Suprapubic skin (tissue), 4 donors: ENCODE data around the gene PSME1. TPM values are rescaled to one million over a fixed set of nuclear protein-coding genes. Genes with fewer than 3 reads are reported as not detected.
"Not testable (repeated sequence)": the region's sequence is repeated elsewhere in the genome, so short reads cannot be mapped to it uniquely, and the experiment has no call there.

ENCODE experiments used
- DNase-seq, 2 donors: peaks; one replicate each; pipeline ENCODE4 v3.0.0-alpha.2; 2019; ENCODE audit warnings: low spot score in 2 of 2
- H3K27ac ChIP-seq: fragments of 200-600 bp; sonication (generic); one replicate; pipeline ENCODE4 v1.5.1; 2019
- H3K27me3 ChIP-seq: fragments of 200-600 bp; sonication (generic); one replicate; pipeline ENCODE4 v1.5.1; 2019
- H3K36me3 ChIP-seq: fragments of 200-600 bp; sonication (generic); one replicate; pipeline ENCODE4 v1.5.1; 2019
- H3K4me1 ChIP-seq: fragments of 200-600 bp; sonication (generic); one replicate; pipeline ENCODE4 v1.5.1; 2019
- H3K4me3 ChIP-seq: fragments of 200-600 bp; sonication (generic); one replicate; pipeline ENCODE4 v1.5.1; 2019; ENCODE audit warnings: mild to moderate bottlenecking
- H3K9me3 ChIP-seq: fragments of 200-600 bp; sonication (generic); one replicate; pipeline ENCODE4 v1.5.1; 2019
- EP300 ChIP-seq: sonication (generic); formaldehyde crosslinking; IDR thresholded peaks from one replicate; pipeline ENCODE4 v1.6.1; 2017; ENCODE audit warnings: antibody characterized with exemption
- POLR2A ChIP-seq, 2 donors: fragments of 450-650 bp; IDR thresholded peaks; one replicate each; pipeline ENCODE4 v1.6.1; 2017; ENCODE audit warnings: antibody characterized with exemption in 2 of 2, mild to moderate bottlenecking in 2 of 2, moderate library complexity in 2 of 2
- POLR2AphosphoS5 ChIP-seq, 3 donors: sonication (generic); formaldehyde crosslinking; IDR thresholded peaks; one replicate each; pipeline ENCODE4 v1.6.1; 2017; ENCODE audit warnings: antibody characterized with exemption in 3 of 3
- WGBS: methylation state at CpG from one replicate; pipeline ENCODE4 v1.1.5; 2018; 5-methylcytosine and 5-hydroxymethylcytosine counted together
- total RNA-seq, 4 donors: library from RNA; depleted of rRNA; stranded (reverse); fragments of >200 nt; gene quantifications; one replicate each; pipeline ENCODE4 v1.1.0, GENCODE V29; 2016
- TF ChIP-seq, protein P1 (sequence below), 2 donors: fragments of 200-600 bp in 1 of 2; fragments of 450-650 bp in 1 of 2; sonication (generic) in 1 of 2; IDR thresholded peaks; one replicate each; pipeline ENCODE4 v1.5.1; 2016 to 2019; ENCODE audit warnings: antibody characterized with exemption in 2 of 2, mild to moderate bottlenecking in 1 of 2, moderate library complexity in 1 of 2

PSME1 gene
- total RNA-seq, 4 donors from 2014 or later: 72.3 to 113 (median 91.1) TPM

DNA sequence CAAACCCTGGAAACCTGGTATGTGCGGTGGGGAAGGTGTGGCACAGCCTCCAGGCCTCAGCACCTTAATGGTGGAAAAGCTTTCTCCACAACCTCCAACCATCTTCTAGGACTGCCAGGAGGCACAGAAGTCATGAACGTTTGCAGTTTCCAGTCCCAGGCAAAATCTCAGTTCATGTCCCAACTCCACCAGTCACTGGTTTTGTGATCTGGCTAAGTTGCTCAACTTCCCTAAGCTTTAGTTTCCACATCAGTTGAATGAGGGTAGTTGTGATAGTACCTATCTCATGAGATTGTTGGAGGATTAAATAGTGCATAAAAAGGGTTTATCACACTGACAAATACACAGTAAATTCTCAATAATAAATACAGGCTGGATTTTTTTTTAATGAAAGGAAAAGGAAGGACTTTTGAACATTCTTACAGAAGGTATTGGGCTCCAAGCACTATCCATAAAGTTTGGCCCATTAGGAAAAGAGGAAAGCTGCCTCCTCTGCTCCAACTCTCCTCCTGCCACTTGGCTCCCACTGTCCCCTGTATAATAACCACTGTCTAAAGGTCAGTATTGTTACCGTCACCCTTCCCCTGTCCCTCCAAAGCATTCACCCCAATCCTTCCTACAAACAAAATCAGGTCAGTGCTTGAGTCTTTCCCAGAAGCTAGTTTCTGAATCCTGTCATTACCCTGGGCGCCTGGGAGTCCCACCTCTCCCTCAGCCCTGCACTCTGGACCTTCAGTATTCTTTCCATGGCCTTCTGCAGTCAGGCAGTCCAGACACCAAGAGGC lies 35.6 kb upstream of the PSME1 start:
- WGBS: 84% methylated on average over 4 of the region's 4 CpGs
- Histone ChIP-seq H3K4me1 (peaks cover 5% of the 10 kb centered on the region), H3K9me3 (no peaks in the 10 kb centered on the region), H3K36me3 (peaks cover 35% of the 10 kb centered on the region), H3K27me3 (no peaks in the 10 kb centered on the region), H3K27ac (no peak overlapping the region), H3K4me3 (no peak overlapping the region)
- no peak for DNase-seq
- TF ChIP-seq POLR2A (IDR thresholded peaks at IDR 0.05) (no peak), POLR2AphosphoS5 (IDR thresholded peaks at IDR 0.05) (no peak), EP300 (no peak)
- TF ChIP-seq, protein P1, sequence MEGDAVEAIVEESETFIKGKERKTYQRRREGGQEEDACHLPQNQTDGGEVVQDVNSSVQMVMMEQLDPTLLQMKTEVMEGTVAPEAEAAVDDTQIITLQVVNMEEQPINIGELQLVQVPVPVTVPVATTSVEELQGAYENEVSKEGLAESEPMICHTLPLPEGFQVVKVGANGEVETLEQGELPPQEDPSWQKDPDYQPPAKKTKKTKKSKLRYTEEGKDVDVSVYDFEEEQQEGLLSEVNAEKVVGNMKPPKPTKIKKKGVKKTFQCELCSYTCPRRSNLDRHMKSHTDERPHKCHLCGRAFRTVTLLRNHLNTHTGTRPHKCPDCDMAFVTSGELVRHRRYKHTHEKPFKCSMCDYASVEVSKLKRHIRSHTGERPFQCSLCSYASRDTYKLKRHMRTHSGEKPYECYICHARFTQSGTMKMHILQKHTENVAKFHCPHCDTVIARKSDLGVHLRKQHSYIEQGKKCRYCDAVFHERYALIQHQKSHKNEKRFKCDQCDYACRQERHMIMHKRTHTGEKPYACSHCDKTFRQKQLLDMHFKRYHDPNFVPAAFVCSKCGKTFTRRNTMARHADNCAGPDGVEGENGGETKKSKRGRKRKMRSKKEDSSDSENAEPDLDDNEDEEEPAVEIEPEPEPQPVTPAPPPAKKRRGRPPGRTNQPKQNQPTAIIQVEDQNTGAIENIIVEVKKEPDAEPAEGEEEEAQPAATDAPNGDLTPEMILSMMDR (IDR thresholded peaks at IDR 0.05): no peak

- no peak for DNase-seq
- H3K4me1 ChIP-seq: no peaks in the 10 kb centered on the region
- H3K36me3 ChIP-seq: peaks cover 35% of the 10 kb centered on the region
- 86% methylated on average over 3 of the region's 3 CpGs for WGBS
- H3K27me3 ChIP-seq: no peaks in the 10 kb centered on the region
- no peaks in the 10 kb centered on the region for H3K9me3 ChIP-seq
- no peak overlapping the region for H3K4me3 ChIP-seq
- TF ChIP-seq POLR2A (IDR thresholded peaks at IDR 0.05) (no peak), POLR2AphosphoS5 (IDR thresholded peaks at IDR 0.05) (no peak), EP300 (no peak)
- TF ChIP-seq, protein P1 (IDR thresholded peaks at IDR 0.05): no peak
- H3K27ac ChIP-seq: no peak overlapping the region
Measured at GRCh38 chr14:24100982-24101494, 35.0 kb upstream of the PSME1 start.

- no peak overlapping the region for H3K27ac ChIP-seq
- no peaks in the 10 kb centered on the region for H3K27me3 ChIP-seq
- DNase-seq: no peak
- WGBS: 97% methylated on average over 7 of the region's 7 CpGs
- H3K4me1 ChIP-seq: peaks cover 6% of the 10 kb centered on the region
- H3K4me3 ChIP-seq: no peak overlapping the region
- peaks cover 35% of the 10 kb centered on the region for H3K36me3 ChIP-seq
- TF ChIP-seq POLR2AphosphoS5 (IDR thresholded peaks at IDR 0.05) (no peak), POLR2A (IDR thresholded peaks at IDR 0.05) (no peak), EP300 (no peak)
- TF ChIP-seq, protein P1 (IDR thresholded peaks at IDR 0.05): no peak
- no peaks in the 10 kb centered on the region for H3K9me3 ChIP-seq
Measured at GRCh38 chr14:24102357-24103048, 33.5 kb upstream of the PSME1 start.

DNA sequence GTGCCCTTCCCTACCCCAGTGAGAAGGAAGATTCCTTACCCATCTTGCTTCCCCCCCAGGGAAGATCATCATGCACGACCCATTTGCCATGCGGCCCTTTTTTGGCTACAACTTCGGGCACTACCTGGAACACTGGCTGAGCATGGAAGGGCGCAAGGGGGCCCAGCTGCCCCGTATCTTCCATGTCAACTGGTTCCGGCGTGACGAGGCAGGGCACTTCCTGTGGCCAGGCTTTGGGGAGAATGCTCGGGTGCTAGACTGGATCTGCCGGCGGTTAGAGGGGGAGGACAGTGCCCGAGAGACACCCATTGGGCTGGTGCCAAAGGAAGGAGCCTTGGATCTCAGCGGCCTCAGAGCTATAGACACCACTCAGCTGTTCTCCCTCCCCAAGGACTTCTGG lies 32.5 kb upstream of the PSME1 start:
- Histone ChIP-seq H3K4me3 (no peak overlapping the region), H3K27me3 (no peaks in the 10 kb centered on the region), H3K27ac (no peak overlapping the region), H3K36me3 (peaks cover 29% of the 10 kb centered on the region), H3K4me1 (peaks cover 6% of the 10 kb centered on the region), H3K9me3 (no peaks in the 10 kb centered on the region)
- 94% methylated on average over 10 of the region's 13 CpGs for WGBS
- DNase-seq: no peak
- TF ChIP-seq POLR2A (IDR thresholded peaks at IDR 0.05) (no peak), POLR2AphosphoS5 (IDR thresholded peaks at IDR 0.05) (no peak), EP300 (no peak)
- TF ChIP-seq, protein P1 (IDR thresholded peaks at IDR 0.05): no peak

- H3K27ac ChIP-seq, DNase-seq, H3K4me3 ChIP-seq, H3K27me3 ChIP-seq, H3K9me3 ChIP-seq: not testable (repeated sequence)
- H3K4me1 ChIP-seq: peaks cover 14% of the 10 kb centered on the region
- 91% methylated on average over 8 of the region's 8 CpGs for WGBS
- H3K36me3 ChIP-seq: peaks cover 11% of the 10 kb centered on the region
Measured at GRCh38 chr14:24105609-24106239, 30.3 kb upstream of the PSME1 start.
